Astrocyte (in vitro differentiated cells and primary cell): ENCODE data around the gene SUFU. TPM values are rescaled to one million over a fixed set of nuclear protein-coding genes. Genes with fewer than 3 reads are reported as not detected.
"Not testable (repeated sequence)": the region's sequence is repeated elsewhere in the genome, so short reads cannot be mapped to it uniquely, and the experiment has no call there.

Experiments used
- DNase-seq: peaks from one replicate; pipeline ENCODE4 v3.0.0-alpha.2; 2010; ENCODE audit warnings: low read depth
- FAIRE-seq: peaks from 2 replicates; lab custom pipeline; 2011; peaks lifted over from hg19 to GRCh38; lab: Jason Lieb, UNC
- H2AFZ ChIP-seq: 2 replicates; pipeline ENCODE4 v1.6.0; 2012; ENCODE audit warnings: low read depth, low read length, inconsistent platforms
- H3K27ac ChIP-seq: 2 replicates; pipeline ENCODE4 v1.5.1; 2011; ENCODE audit warnings: low read depth, low read length, inconsistent platforms
- H3K27me3 ChIP-seq: 2 replicates; pipeline ENCODE4 v1.6.0; 2011; ENCODE audit warnings: low read length, inconsistent platforms; ENCODE audit not compliant: insufficient read depth
- H3K36me3 ChIP-seq: 2 replicates; pipeline ENCODE4 v1.5.1; 2011; ENCODE audit warnings: low read length, inconsistent platforms; ENCODE audit not compliant: insufficient read depth
- H3K4me1 ChIP-seq: 2 replicates; pipeline ENCODE4 v1.5.1; 2011; ENCODE audit warnings: low read length, inconsistent platforms; ENCODE audit not compliant: insufficient read depth
- H3K4me2 ChIP-seq: 2 replicates; pipeline ENCODE4 v1.6.0; 2012; ENCODE audit warnings: low read length, inconsistent platforms
- H3K4me3 ChIP-seq: 2 replicates; pipeline ENCODE4 v1.5.1; 2011; ENCODE audit warnings: low read depth, mild to moderate bottlenecking, low read length, inconsistent platforms; ENCODE audit not compliant: insufficient read depth
- H3K79me2 ChIP-seq: 2 replicates; pipeline ENCODE4 v1.6.0; 2012; ENCODE audit warnings: mild to moderate bottlenecking, low read length, inconsistent platforms; ENCODE audit not compliant: insufficient read depth
- H3K9ac ChIP-seq: 2 replicates; pipeline ENCODE4 v1.6.0; 2012; ENCODE audit warnings: mild to moderate bottlenecking, low read length, inconsistent platforms
- H3K9me3 ChIP-seq: 2 replicates; pipeline ENCODE4 v1.5.1; 2012; ENCODE audit warnings: low read depth, mild to moderate bottlenecking, low read length, inconsistent platforms; ENCODE audit not compliant: insufficient read depth
- H4K20me1 ChIP-seq: 2 replicates; pipeline ENCODE4 v1.6.0; 2012; ENCODE audit warnings: low read length, inconsistent platforms; ENCODE audit not compliant: insufficient read depth
- H3K27ac Mint-ChIP-seq: one replicate; pipeline ENCODE4 v1.8.0; 2021; ENCODE audit warnings: mild to moderate bottlenecking, mixed read lengths; ENCODE audit not compliant: unreplicated experiment
- H3K27me3 Mint-ChIP-seq: one replicate; pipeline ENCODE4 v1.8.0; 2021; ENCODE audit warnings: low read depth, mixed read lengths; ENCODE audit not compliant: unreplicated experiment
- H3K36me3 Mint-ChIP-seq: one replicate; pipeline ENCODE4 v1.8.0; 2021; ENCODE audit warnings: low read depth, mixed read lengths; ENCODE audit not compliant: unreplicated experiment
- H3K4me1 Mint-ChIP-seq: one replicate; pipeline ENCODE4 v1.8.0; 2021; ENCODE audit warnings: low read depth, mixed read lengths; ENCODE audit not compliant: unreplicated experiment
- H3K4me3 Mint-ChIP-seq: one replicate; pipeline ENCODE4 v1.8.0; 2021; ENCODE audit warnings: mild to moderate bottlenecking, moderate library complexity, mixed read lengths; ENCODE audit not compliant: unreplicated experiment
- H3K9me3 Mint-ChIP-seq: one replicate; pipeline ENCODE4 v1.8.0; 2021; ENCODE audit warnings: mild to moderate bottlenecking, mixed read lengths; ENCODE audit not compliant: unreplicated experiment
- EZH2 ChIP-seq: IDR thresholded peaks from 2 replicates; pipeline ENCODE4 v1.6.1; 2012; ENCODE audit warnings: mild to moderate bottlenecking, low read length, inconsistent platforms; ENCODE audit not compliant: insufficient read depth
- total RNA-seq: library from RNA; stranded (reverse); gene quantifications from 2 replicates; pipeline ENCODE4 v1.2.1, GENCODE V29; 2021
- TF ChIP-seq, protein P1 (sequence below): IDR thresholded peaks from 2 replicates; pipeline ENCODE4 v1.5.1; 2011; ENCODE audit warnings: low read depth, mild to moderate bottlenecking, inconsistent platforms, low read length, moderate library complexity; ENCODE audit not compliant: insufficient read depth

Gene SUFU
- total RNA-seq, 1 donor from 2014 or later = 25.8 TPM

DNA sequence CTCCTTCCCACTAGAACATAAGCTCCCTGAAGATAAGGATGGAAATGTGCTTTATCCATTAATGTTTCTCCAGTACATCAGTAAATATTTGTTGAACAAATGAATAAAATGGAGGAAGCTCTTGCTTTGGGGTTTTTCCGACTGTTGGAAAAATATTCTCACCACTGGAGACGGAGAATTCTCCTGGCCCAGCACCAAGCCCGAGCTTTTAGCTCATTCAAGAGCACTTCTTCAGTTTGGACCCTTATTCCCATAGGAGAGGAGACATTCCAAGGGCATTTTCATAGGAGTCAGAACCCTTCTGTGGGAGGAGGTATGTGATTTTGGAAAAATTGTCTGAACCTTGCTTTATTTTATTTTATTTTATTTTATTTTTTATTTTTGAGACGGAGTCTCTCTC lies 21.0 kb downstream of the SUFU start:
- Mint-ChIP-seq H3K9me3 (no peaks in the 10 kb centered on the region), H3K36me3 (peaks cover 13% of the 10 kb centered on the region), H3K27me3 (no peaks in the 10 kb centered on the region), H3K4me1 (peaks cover 19% of the 10 kb centered on the region), H3K4me3 (no peak overlapping the region), H3K27ac (no peak overlapping the region)
- Histone ChIP-seq H3K4me3 (no peak overlapping the region), H2AFZ (no peak overlapping the region), H3K4me1 (peaks cover 13% of the 10 kb centered on the region), H4K20me1 (peaks cover 38% of the 10 kb centered on the region), H3K27ac (no peak overlapping the region), H3K79me2 (peaks cover 8% of the 10 kb centered on the region), H3K36me3 (no peaks in the 10 kb centered on the region), H3K27me3 (no peaks in the 10 kb centered on the region), H3K9ac (no peak overlapping the region), H3K9me3 (no peaks in the 10 kb centered on the region), H3K4me2 (no peak overlapping the region)
- TF ChIP-seq, protein P1, sequence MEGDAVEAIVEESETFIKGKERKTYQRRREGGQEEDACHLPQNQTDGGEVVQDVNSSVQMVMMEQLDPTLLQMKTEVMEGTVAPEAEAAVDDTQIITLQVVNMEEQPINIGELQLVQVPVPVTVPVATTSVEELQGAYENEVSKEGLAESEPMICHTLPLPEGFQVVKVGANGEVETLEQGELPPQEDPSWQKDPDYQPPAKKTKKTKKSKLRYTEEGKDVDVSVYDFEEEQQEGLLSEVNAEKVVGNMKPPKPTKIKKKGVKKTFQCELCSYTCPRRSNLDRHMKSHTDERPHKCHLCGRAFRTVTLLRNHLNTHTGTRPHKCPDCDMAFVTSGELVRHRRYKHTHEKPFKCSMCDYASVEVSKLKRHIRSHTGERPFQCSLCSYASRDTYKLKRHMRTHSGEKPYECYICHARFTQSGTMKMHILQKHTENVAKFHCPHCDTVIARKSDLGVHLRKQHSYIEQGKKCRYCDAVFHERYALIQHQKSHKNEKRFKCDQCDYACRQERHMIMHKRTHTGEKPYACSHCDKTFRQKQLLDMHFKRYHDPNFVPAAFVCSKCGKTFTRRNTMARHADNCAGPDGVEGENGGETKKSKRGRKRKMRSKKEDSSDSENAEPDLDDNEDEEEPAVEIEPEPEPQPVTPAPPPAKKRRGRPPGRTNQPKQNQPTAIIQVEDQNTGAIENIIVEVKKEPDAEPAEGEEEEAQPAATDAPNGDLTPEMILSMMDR = no peak
- no peak for TF ChIP-seq EZH2
- DNase-seq (no peak), FAIRE-seq (no peak)

DNA sequence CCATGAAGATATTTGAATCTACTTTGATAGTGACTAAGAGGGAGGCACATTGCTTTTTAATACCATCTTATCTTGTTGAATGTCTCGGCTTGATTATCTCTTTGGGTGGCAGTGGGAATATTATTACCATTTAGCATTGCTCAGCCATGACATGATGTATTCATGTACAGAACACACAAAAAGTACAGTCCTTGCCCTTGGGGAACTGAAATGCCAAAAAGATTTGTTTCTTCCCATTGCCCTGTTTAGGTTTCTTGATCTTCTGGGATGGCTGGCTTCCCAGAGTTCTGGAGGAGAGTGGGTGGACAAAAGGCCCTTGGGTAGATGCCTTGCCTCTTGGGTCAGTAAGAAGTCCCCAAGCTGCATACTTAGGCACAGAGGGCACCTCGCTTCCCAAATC lies 23.8 kb downstream of the SUFU start:
- no peak for TF ChIP-seq EZH2
- TF ChIP-seq, protein P1 = no peak
- no peak overlapping the region for H3K4me2 ChIP-seq
- H3K27ac ChIP-seq = no peak overlapping the region
- Mint-ChIP-seq H3K9me3 (no peaks in the 10 kb centered on the region), H3K27me3 (no peaks in the 10 kb centered on the region), H3K4me1 (peaks cover 15% of the 10 kb centered on the region), H3K36me3 (peaks cover 14% of the 10 kb centered on the region), H3K4me3 (no peak overlapping the region), H3K27ac (no peak overlapping the region)
- peaks cover 5% of the 10 kb centered on the region for H3K79me2 ChIP-seq
- no peaks in the 10 kb centered on the region for H3K9me3 ChIP-seq
- H2AFZ ChIP-seq = no peak overlapping the region
- H3K4me1 ChIP-seq = peaks cover 13% of the 10 kb centered on the region
- FAIRE-seq (no peak), DNase-seq (no peak)
- peaks cover 30% of the 10 kb centered on the region for H4K20me1 ChIP-seq
- no peak overlapping the region for H3K9ac ChIP-seq
- H3K27me3 ChIP-seq = no peaks in the 10 kb centered on the region
- no peaks in the 10 kb centered on the region for H3K36me3 ChIP-seq
- no peak overlapping the region for H3K4me3 ChIP-seq

DNA sequence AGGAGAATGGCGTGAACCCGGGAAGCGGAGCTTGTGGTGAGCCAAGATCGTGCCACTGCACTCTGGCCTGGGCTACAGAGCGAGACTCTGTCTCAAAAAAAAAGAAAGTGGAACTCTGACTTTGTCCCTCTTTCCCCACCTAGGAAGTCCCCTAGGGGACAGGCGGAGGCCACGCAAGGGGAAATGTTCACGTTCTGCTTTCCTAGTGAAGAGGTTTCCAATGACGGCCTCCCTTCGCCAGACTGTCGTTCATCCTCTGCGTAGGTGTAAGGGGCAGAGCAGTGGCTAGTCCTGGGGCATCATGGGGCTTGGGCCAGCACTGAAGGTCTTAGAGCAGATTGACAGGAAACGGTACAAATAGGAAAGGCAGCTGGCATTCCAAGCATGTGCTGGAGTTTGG lies 30.6 kb downstream of the SUFU start:
- Mint-ChIP-seq H3K36me3 (peaks cover 20% of the 10 kb centered on the region), H3K4me3 (no peak overlapping the region), H3K27ac (no peak overlapping the region), H3K9me3 (no peaks in the 10 kb centered on the region), H3K4me1 (peaks cover 2% of the 10 kb centered on the region), H3K27me3 (no peaks in the 10 kb centered on the region)
- no peaks in the 10 kb centered on the region for H3K36me3 ChIP-seq
- H3K79me2 ChIP-seq = peaks cover 5% of the 10 kb centered on the region
- H3K4me2 ChIP-seq = no peak overlapping the region
- no peak for FAIRE-seq
- TF ChIP-seq, protein P1 = no peak
- no peak for TF ChIP-seq EZH2
- no peaks in the 10 kb centered on the region for H3K4me1 ChIP-seq
- H4K20me1 ChIP-seq = peaks cover 36% of the 10 kb centered on the region
- H3K9me3 ChIP-seq = no peaks in the 10 kb centered on the region
- H3K9ac ChIP-seq = no peak overlapping the region
- no peak overlapping the region for H2AFZ ChIP-seq
- no peak for DNase-seq
- no peak overlapping the region for H3K27ac ChIP-seq
- H3K27me3 ChIP-seq = no peaks in the 10 kb centered on the region
- no peak overlapping the region for H3K4me3 ChIP-seq

GRCh38 chr10:102534966-102535365 lies 31.2 kb downstream of the SUFU start:
- H3K4me3 ChIP-seq, H2AFZ ChIP-seq, H3K9me3 Mint-ChIP-seq, H3K4me1 Mint-ChIP-seq, H3K27me3 Mint-ChIP-seq, H3K9ac ChIP-seq, H3K79me2 ChIP-seq, H3K36me3 ChIP-seq, H3K27ac ChIP-seq, H3K4me1 ChIP-seq, H3K27me3 ChIP-seq, FAIRE-seq, H3K4me2 ChIP-seq, H3K4me3 Mint-ChIP-seq, H3K27ac Mint-ChIP-seq, H3K9me3 ChIP-seq, DNase-seq: not testable (repeated sequence)
- peaks cover 20% of the 10 kb centered on the region for H3K36me3 Mint-ChIP-seq
- peaks cover 36% of the 10 kb centered on the region for H4K20me1 ChIP-seq
